ENCODE results near the gene TPD52L2. TPM values are rescaled to one million over a fixed set of nuclear protein-coding genes. Genes with fewer than 3 reads are reported as not detected.
A peak's percentile ranks its signal among the peaks of the same experiment; 100 is the strongest.

TPD52L2 gene
- total RNA-seq, 2 experiments from 2014 or later: 15.1 to 15.3 TPM

GRCh38 chr20:63897978-63898561 is 33.0 kb downstream of the TPD52L2 start:
- Mint-ChIP-seq H3K27me3 (no peaks in the 10 kb centered on the region), H3K36me3 (ENCODE audit: low read depth) (peaks cover 34% of the 10 kb centered on the region), H3K27ac (peak overlapping the region; percentile 72), H3K4me3 (peak overlapping the region; percentile 50), H3K9me3 (no peaks in the 10 kb centered on the region), H3K4me1 (ENCODE audit: low read depth) (peaks cover 73% of the 10 kb centered on the region)
- POLR2A ChIA-PET: no interaction called here
- TF ChIP-seq, protein P1, sequence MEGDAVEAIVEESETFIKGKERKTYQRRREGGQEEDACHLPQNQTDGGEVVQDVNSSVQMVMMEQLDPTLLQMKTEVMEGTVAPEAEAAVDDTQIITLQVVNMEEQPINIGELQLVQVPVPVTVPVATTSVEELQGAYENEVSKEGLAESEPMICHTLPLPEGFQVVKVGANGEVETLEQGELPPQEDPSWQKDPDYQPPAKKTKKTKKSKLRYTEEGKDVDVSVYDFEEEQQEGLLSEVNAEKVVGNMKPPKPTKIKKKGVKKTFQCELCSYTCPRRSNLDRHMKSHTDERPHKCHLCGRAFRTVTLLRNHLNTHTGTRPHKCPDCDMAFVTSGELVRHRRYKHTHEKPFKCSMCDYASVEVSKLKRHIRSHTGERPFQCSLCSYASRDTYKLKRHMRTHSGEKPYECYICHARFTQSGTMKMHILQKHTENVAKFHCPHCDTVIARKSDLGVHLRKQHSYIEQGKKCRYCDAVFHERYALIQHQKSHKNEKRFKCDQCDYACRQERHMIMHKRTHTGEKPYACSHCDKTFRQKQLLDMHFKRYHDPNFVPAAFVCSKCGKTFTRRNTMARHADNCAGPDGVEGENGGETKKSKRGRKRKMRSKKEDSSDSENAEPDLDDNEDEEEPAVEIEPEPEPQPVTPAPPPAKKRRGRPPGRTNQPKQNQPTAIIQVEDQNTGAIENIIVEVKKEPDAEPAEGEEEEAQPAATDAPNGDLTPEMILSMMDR (IDR thresholded peaks at IDR 0.05): no peak
- intact Hi-C loops (cut with DNase I, micrococcal nuclease): no loop called here
- Histone ChIP-seq H3K4me1 (ENCODE audit: insufficient read depth, low read length) (peaks cover 72% of the 10 kb centered on the region), H3K9me3 (ENCODE audit: control insufficient read depth in 1 of 2, insufficient read depth in 1 of 2, low read length in 2 of 2) (no peaks in the 10 kb centered on the region), H3K27me3 (ENCODE audit: control insufficient read depth in 1 of 2, insufficient read depth in 2 of 2, low read length in 2 of 2) (no peaks in the 10 kb centered on the region), H3K27ac (ENCODE audit: low read depth in 1 of 2, low read length in 2 of 2) (no peak overlapping the region), H3K36me3 (ENCODE audit: insufficient read depth, low read length) (peaks cover 9% of the 10 kb centered on the region), H3K4me3 (ENCODE audit: low read length) (no peak overlapping the region)
- ATAC-seq (ENCODE audit: poor library complexity): no peak
- DNase-seq: no peak
- CTCF ChIA-PET: interaction anchor here (1.7 kb wide), 1 partner anchor 76 kb away, joined by 4 read pairs; no protein-coding TSS in a partner anchor

GRCh38 chr20:63898882-63899558 is 34.0 kb downstream of the TPD52L2 start:
- Histone ChIP-seq H3K9me3 (ENCODE audit: control insufficient read depth in 1 of 2, insufficient read depth in 1 of 2, low read length in 2 of 2) (no peaks in the 10 kb centered on the region), H3K27ac (ENCODE audit: low read depth in 1 of 2, low read length in 2 of 2) (no peak overlapping the region), H3K36me3 (ENCODE audit: insufficient read depth, low read length) (peaks cover 9% of the 10 kb centered on the region), H3K4me1 (ENCODE audit: insufficient read depth, low read length) (peaks cover 80% of the 10 kb centered on the region), H3K27me3 (ENCODE audit: control insufficient read depth in 1 of 2, insufficient read depth in 2 of 2, low read length in 2 of 2) (no peaks in the 10 kb centered on the region), H3K4me3 (ENCODE audit: low read length) (no peak overlapping the region)
- ChIA-PET POLR2A (interaction anchor here (0.6 kb wide), 1 partner anchor 348 kb away, joined by 3 read pairs; no protein-coding TSS in a partner anchor), CTCF (interaction anchor here (1.0 kb wide), 1 partner anchor 75 kb away, joined by 3 read pairs; no protein-coding TSS in a partner anchor)
- Mint-ChIP-seq H3K27ac (peak overlapping the region; percentile 72), H3K4me3 (peak overlapping the region; percentile 59), H3K36me3 (ENCODE audit: low read depth) (peaks cover 34% of the 10 kb centered on the region), H3K27me3 (no peaks in the 10 kb centered on the region), H3K4me1 (ENCODE audit: low read depth) (peaks cover 78% of the 10 kb centered on the region), H3K9me3 (no peaks in the 10 kb centered on the region)
- DNase-seq (peak in 6 of 14 experiments; percentile 15 to 60 (median 26)), ATAC-seq (ENCODE audit: poor library complexity) (no peak)
- TF ChIP-seq, protein P1 (IDR thresholded peaks at IDR 0.05): no peak
- intact Hi-C loops (cut with DNase I, micrococcal nuclease): no loop called here

DNA sequence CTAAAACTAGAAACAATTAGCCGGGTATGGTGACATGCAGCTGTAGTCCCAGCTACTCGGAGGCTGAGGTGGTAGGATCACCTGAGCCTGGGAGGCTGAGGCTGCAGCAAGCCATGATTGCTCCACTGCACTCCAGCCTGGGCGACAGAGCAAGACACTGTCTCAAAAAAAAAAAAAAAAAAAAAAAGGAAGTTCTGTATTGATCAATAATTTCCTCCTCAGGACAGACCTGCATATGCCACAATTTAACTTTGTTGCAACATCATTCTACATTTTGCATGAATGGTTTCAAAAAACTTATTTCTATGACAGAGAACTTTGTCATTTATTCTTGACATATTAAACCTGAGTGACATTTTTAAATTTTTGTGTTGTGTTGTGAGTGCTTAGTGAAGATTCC is 35.3 kb downstream of the TPD52L2 start:
- ATAC-seq (ENCODE audit: poor library complexity): no peak
- intact Hi-C loops (cut with DNase I, micrococcal nuclease): no loop called here
- H3K36me3 ChIP-seq (ENCODE audit: insufficient read depth, low read length): peaks cover 9% of the 10 kb centered on the region
- no peak overlapping the region for H3K4me3 ChIP-seq (ENCODE audit: low read length)
- ChIA-PET POLR2A (no interaction called here), CTCF (no interaction called here)
- H3K36me3 Mint-ChIP-seq (ENCODE audit: low read depth): peaks cover 41% of the 10 kb centered on the region
- peak overlapping the region; percentile 47 for H3K27ac Mint-ChIP-seq
- H3K9me3 Mint-ChIP-seq: no peaks in the 10 kb centered on the region
- H3K27me3 Mint-ChIP-seq: no peaks in the 10 kb centered on the region
- H3K27me3 ChIP-seq (ENCODE audit: control insufficient read depth in 1 of 2, insufficient read depth in 2 of 2, low read length in 2 of 2): no peaks in the 10 kb centered on the region
- H3K4me3 Mint-ChIP-seq: no peak overlapping the region
- H3K4me1 Mint-ChIP-seq (ENCODE audit: low read depth): peaks cover 77% of the 10 kb centered on the region
- H3K27ac ChIP-seq (ENCODE audit: low read depth in 1 of 2, low read length in 2 of 2): no peak overlapping the region
- DNase-seq: no peak
- H3K9me3 ChIP-seq (ENCODE audit: control insufficient read depth in 1 of 2, insufficient read depth in 1 of 2, low read length in 2 of 2): no peaks in the 10 kb centered on the region
- TF ChIP-seq, protein P1 (IDR thresholded peaks at IDR 0.05): no peak
- peaks cover 83% of the 10 kb centered on the region for H3K4me1 ChIP-seq (ENCODE audit: insufficient read depth, low read length)
